Liver (tissue), 3 donors: ENCODE results near the gene RTP5.

Experiments used
- CTCF ChIP-seq: fragments of 150-350 bp; IDR thresholded peaks from 2 replicates; pipeline ENCODE4 v1.5.1; 2017; ENCODE audit warnings: improper control_type of control experiment, low read depth, low read length; ENCODE audit not compliant: missing input control
- FOXA1 ChIP-seq: IDR thresholded peaks from 2 replicates; pipeline ENCODE4 v1.6.1; 2016; ENCODE audit warnings: antibody characterized with exemption
- JUND ChIP-seq, 2 donors: IDR thresholded peaks; 2 replicates each; pipeline ENCODE4 v1.6.1; 2016; ENCODE audit warnings: antibody characterized with exemption in 2 of 2
- MAX ChIP-seq: IDR thresholded peaks from 2 replicates; pipeline ENCODE4 v1.6.1; 2016; ENCODE audit warnings: antibody characterized with exemption
- RXRA ChIP-seq, 2 donors: IDR thresholded peaks; 2 replicates each; pipeline ENCODE4 v1.6.1; 2017 to 2018; ENCODE audit warnings: antibody characterized with exemption in 2 of 2, mild to moderate bottlenecking in 1 of 2
- YY1 ChIP-seq: IDR thresholded peaks from 2 replicates; pipeline ENCODE4 v1.6.1; 2016; ENCODE audit warnings: antibody characterized with exemption, mild to moderate bottlenecking
- donor health status: healthy.
- donor health status: healthy.

- TF ChIP-seq CTCF (no peak), FOXA1 (no peak), RXRA (IDR thresholded peaks at IDR 0.05) (no peak), MAX (no peak), JUND (IDR thresholded peaks at IDR 0.05) (no peak), YY1 (no peak)
Measured at GRCh38 chr2:241880311-241881073, 11.0 kb downstream of the RTP5 start.
